Measurements from ENCODE around the gene NKAIN4.

Gene NKAIN4

DNA sequence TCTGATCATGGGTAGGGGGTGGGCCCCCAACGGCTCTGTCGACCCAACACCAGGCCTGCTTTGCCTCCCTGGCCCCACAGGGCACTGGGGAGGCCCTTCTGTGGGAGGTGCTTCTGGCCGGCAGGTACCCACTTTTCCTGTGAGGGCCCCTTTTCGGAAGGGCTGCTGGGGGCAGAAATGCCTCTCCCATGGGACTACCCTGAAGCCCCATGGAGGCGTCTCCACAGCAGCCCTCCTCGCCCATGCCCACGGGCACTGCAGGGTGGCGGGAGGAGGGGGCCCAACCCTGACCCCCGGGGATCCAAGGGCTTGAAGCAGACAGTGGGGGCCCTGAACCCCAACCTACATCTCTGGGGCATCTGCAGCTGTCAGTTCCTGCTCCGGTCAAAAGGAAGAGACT, 16.2 kb downstream of the NKAIN4 start:
- Histone ChIP-seq H3K36me3 (replicated peaks; ENCODE audit: insufficient read depth, low read length) (no peaks in the 10 kb centered on the region), H3K9ac (ENCODE audit: low read length) (no peak overlapping the region), H3K4me1 (ENCODE audit: low read length) (no peaks in the 10 kb centered on the region), H2AFZ (ENCODE audit: low read length) (no peak overlapping the region), H3K79me2 (ENCODE audit: low read length) (no peaks in the 10 kb centered on the region), H3K9me2 (replicated peaks; ENCODE audit: insufficient read depth, low read length) (no peaks in the 10 kb centered on the region), H4K20me1 (ENCODE audit: insufficient read depth, low read length) (no peaks in the 10 kb centered on the region), H3F3A (ENCODE audit: insufficient read depth, low read length) (no peaks in the 10 kb centered on the region), H3K9me3 (replicated peaks; ENCODE audit: insufficient read depth, low read length) (no peaks in the 10 kb centered on the region), H3K4me2 (ENCODE audit: low read depth, low read length) (no peak overlapping the region), H3K4me3 (ENCODE audit: low read length) (no peak overlapping the region), H3K27ac (ENCODE audit: low read length) (no peak overlapping the region), H3K27me3 (replicated peaks; ENCODE audit: insufficient read depth, low read length) (peaks cover 97% of the 10 kb centered on the region)
- DNase-seq: no peak
- TF ChIP-seq EZH2 (optimal IDR thresholded peaks at IDR 0.05; ENCODE audit: low read depth, low read length): no peak
- TF ChIP-seq EZH2phosphoT487 (IDR thresholded peaks at IDR 0.05; ENCODE audit: low read length): no peak
- TF ChIP-seq, protein P1, sequence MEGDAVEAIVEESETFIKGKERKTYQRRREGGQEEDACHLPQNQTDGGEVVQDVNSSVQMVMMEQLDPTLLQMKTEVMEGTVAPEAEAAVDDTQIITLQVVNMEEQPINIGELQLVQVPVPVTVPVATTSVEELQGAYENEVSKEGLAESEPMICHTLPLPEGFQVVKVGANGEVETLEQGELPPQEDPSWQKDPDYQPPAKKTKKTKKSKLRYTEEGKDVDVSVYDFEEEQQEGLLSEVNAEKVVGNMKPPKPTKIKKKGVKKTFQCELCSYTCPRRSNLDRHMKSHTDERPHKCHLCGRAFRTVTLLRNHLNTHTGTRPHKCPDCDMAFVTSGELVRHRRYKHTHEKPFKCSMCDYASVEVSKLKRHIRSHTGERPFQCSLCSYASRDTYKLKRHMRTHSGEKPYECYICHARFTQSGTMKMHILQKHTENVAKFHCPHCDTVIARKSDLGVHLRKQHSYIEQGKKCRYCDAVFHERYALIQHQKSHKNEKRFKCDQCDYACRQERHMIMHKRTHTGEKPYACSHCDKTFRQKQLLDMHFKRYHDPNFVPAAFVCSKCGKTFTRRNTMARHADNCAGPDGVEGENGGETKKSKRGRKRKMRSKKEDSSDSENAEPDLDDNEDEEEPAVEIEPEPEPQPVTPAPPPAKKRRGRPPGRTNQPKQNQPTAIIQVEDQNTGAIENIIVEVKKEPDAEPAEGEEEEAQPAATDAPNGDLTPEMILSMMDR (IDR thresholded peaks at IDR 0.05; ENCODE audit: low read length): no peak

GRCh38 chr20:63236116-63236837, 18.0 kb downstream of the NKAIN4 start:
- Histone ChIP-seq H2AFZ (ENCODE audit: low read length) (no peak overlapping the region), H3K9ac (ENCODE audit: low read length) (no peak overlapping the region), H3K27me3 (replicated peaks; ENCODE audit: insufficient read depth, low read length) (peaks cover 97% of the 10 kb centered on the region)

GRCh38 chr20:63235399-63235983, 18.8 kb downstream of the NKAIN4 start, which contains the start of gene BIRC7:
Gene BIRC7, plus strand, starts transcription at chr20:63235905. Its CDS starts 192 bp downstream, at chr20:63236097.
- Histone ChIP-seq H3K27me3 (replicated peaks; ENCODE audit: insufficient read depth, low read length) (peaks cover 97% of the 10 kb centered on the region), H4K20me1 (ENCODE audit: insufficient read depth, low read length) (no peaks in the 10 kb centered on the region), H3K36me3 (replicated peaks; ENCODE audit: insufficient read depth, low read length) (no peaks in the 10 kb centered on the region), H3K9me3 (replicated peaks; ENCODE audit: insufficient read depth, low read length) (no peaks in the 10 kb centered on the region), H3K9me2 (replicated peaks; ENCODE audit: insufficient read depth, low read length) (no peaks in the 10 kb centered on the region), H3K4me2 (ENCODE audit: low read depth, low read length) (no peak within 1 kb of the TSS), H3F3A (ENCODE audit: insufficient read depth, low read length) (no peaks in the 10 kb centered on the region), H3K27ac (ENCODE audit: low read length) (no peak within 1 kb of the TSS), H3K4me3 (ENCODE audit: low read length) (no peak within 1 kb of the TSS), H3K79me2 (ENCODE audit: low read length) (no peaks in the 10 kb centered on the region), H3K4me1 (ENCODE audit: low read length) (no peaks in the 10 kb centered on the region), H3K9ac (ENCODE audit: low read length) (no peak within 1 kb of the TSS), H2AFZ (ENCODE audit: low read length) (no peak within 1 kb of the TSS)
- no peak for TF ChIP-seq EZH2phosphoT487 (IDR thresholded peaks at IDR 0.05; ENCODE audit: low read length)
- TF ChIP-seq, protein P1 (IDR thresholded peaks at IDR 0.05; ENCODE audit: low read length): no peak
- no peak for TF ChIP-seq EZH2 (optimal IDR thresholded peaks at IDR 0.05; ENCODE audit: low read depth, low read length)
- DNase-seq: no peak

More at GRCh38 chr20:63236116-63236837, 18.0 kb downstream of the NKAIN4 start:
- Histone ChIP-seq H3K79me2 (ENCODE audit: low read length) (no peaks in the 10 kb centered on the region), H4K20me1 (ENCODE audit: insufficient read depth, low read length) (no peaks in the 10 kb centered on the region), H3K9me2 (replicated peaks; ENCODE audit: insufficient read depth, low read length) (no peaks in the 10 kb centered on the region), H3K9me3 (replicated peaks; ENCODE audit: insufficient read depth, low read length) (no peaks in the 10 kb centered on the region), H3K4me3 (ENCODE audit: low read length) (no peak overlapping the region), H3K4me2 (ENCODE audit: low read depth, low read length) (no peak overlapping the region), H3K4me1 (ENCODE audit: low read length) (no peaks in the 10 kb centered on the region), H3K27ac (ENCODE audit: low read length) (no peak overlapping the region), H3K36me3 (replicated peaks; ENCODE audit: insufficient read depth, low read length) (no peaks in the 10 kb centered on the region), H3F3A (ENCODE audit: insufficient read depth, low read length) (no peaks in the 10 kb centered on the region)
- no peak for DNase-seq
- TF ChIP-seq, protein P1 (IDR thresholded peaks at IDR 0.05; ENCODE audit: low read length): no peak
- no peak for TF ChIP-seq EZH2 (optimal IDR thresholded peaks at IDR 0.05; ENCODE audit: low read depth, low read length)
- no peak for TF ChIP-seq EZH2phosphoT487 (IDR thresholded peaks at IDR 0.05; ENCODE audit: low read length)
